Measurements from ENCODE around the gene TANGO2.

DNA sequence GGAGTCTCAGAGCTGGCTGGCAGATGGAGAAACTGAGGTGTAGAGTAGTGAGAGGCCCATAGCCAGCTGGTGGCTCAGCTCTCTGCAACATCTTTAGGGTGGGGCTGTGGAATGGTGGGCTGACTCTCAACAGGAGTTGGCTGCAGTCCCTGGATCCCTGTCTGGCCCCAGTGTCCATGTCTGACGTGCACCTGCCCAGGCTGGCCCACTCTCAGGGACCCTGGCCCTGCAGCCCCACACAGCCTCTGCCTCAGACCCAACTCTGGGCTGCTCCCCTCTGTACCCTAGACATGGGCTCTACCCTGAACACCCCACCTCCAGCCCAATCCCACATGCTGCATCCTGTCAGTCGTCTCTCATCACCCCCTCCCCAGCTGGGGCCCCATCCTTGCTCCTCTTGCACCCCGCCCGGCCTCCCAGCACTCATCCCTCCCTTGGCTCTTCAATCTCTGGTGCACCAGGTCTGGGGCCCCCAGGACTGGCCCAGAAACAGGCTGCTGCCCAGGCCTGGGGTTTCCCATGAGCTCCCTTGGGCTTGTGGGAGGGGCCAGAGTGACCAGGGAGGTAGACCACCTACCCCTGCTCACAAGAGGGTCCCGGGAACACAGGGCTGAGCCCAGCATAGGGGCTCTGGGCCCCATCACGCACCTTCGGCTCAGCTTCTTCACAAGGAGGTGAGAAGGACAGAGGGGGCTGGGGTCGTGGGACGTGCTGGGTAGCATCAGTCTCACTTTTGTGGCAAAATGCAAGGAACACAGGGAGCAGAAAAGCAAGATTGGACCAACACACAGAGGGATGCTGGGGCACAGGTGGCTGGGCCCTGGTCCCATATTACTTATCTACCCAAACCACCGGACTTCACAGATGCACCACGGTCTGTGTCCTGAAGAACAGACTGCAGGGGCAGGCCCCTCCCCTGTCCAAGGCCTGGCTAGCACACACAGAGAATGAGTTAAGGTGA is 35.8 kb upstream of the TANGO2 start:
- TF ChIP-seq CTCF (IDR thresholded peaks at IDR 0.05; ENCODE audit: borderline replicate concordance, extremely low read depth, low read length, poor library complexity, severe bottlenecking) (no peak), EZH2 (IDR thresholded peaks at IDR 0.05; ENCODE audit: borderline replicate concordance, low read depth, low read length, severe bottlenecking) (no peak)
